ENCODE measurements around the gene PBX1. TPM values are rescaled to one million over a fixed set of nuclear protein-coding genes. Genes with fewer than 3 reads are reported as not detected.

The PBX1 gene
- total and polyA plus RNA-seq, 2 experiments from 2014 or later: 14.8 to 61.6 TPM

- no peaks in the 10 kb centered on the region for H4K20me1 ChIP-seq (ENCODE audit: insufficient read depth, poor library complexity, severe bottlenecking)
- peaks cover 12% of the 10 kb centered on the region for H3K4me1 ChIP-seq (ENCODE audit: insufficient read depth)
- H3K4me2 ChIP-seq: no peak overlapping the region
- no peak for DNase-seq (ENCODE audit: low spot score)
- no peak overlapping the region for H2AFZ ChIP-seq
- H3K4me3 ChIP-seq: no peak overlapping the region
- H3K79me2 ChIP-seq: no peaks in the 10 kb centered on the region
- 85% methylated on average over 6 of the region's 6 CpGs for WGBS (ENCODE audit: low lambda C conversion rate, missing lambda C conversion rate)
- no peaks in the 10 kb centered on the region for H3K36me3 ChIP-seq (replicated peaks; ENCODE audit: insufficient read depth, low read depth)
- no peak overlapping the region for H3K27ac ChIP-seq
- no peaks in the 10 kb centered on the region for H3K9me2 ChIP-seq (replicated peaks; ENCODE audit: insufficient read depth)
- TF ChIP-seq EZH2 (IDR thresholded peaks at IDR 0.05; ENCODE audit: borderline replicate concordance) (no peak), EZH2phosphoT487 (IDR thresholded peaks at IDR 0.05; ENCODE audit: low read depth, severe bottlenecking, unreplicated experiment) (no peak)
- TF ChIP-seq, protein P1, sequence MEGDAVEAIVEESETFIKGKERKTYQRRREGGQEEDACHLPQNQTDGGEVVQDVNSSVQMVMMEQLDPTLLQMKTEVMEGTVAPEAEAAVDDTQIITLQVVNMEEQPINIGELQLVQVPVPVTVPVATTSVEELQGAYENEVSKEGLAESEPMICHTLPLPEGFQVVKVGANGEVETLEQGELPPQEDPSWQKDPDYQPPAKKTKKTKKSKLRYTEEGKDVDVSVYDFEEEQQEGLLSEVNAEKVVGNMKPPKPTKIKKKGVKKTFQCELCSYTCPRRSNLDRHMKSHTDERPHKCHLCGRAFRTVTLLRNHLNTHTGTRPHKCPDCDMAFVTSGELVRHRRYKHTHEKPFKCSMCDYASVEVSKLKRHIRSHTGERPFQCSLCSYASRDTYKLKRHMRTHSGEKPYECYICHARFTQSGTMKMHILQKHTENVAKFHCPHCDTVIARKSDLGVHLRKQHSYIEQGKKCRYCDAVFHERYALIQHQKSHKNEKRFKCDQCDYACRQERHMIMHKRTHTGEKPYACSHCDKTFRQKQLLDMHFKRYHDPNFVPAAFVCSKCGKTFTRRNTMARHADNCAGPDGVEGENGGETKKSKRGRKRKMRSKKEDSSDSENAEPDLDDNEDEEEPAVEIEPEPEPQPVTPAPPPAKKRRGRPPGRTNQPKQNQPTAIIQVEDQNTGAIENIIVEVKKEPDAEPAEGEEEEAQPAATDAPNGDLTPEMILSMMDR (IDR thresholded peaks at IDR 0.05; ENCODE audit: poor library complexity): no peak
- no peaks in the 10 kb centered on the region for H3K9me3 ChIP-seq (ENCODE audit: low read depth)
- no peaks in the 10 kb centered on the region for H3K27me3 ChIP-seq
These were observed 247.5 kb downstream of the PBX1 start for GRCh38 chr1:164806531-164806930.

DNA sequence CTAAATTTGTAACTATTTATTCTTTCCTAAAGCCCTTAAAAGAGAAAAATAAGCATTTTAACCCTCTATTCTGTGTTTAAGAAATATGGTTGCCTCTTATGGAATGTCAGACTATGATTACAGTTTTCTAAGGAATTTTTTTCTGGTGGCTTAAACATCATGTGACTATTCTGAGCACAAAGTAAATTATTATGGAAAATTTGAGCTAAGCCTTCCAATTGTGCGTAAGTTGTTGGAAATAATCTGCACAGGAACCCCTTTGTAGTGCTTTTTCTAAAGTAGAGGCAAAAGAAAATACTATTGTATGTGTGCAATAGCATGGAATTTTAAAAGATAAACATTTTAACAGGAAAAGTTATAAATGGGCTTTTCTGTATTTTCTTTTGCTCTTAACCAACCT lies 254.8 kb downstream of the PBX1 start:
- no peak overlapping the region for H3K4me3 ChIP-seq
- WGBS (ENCODE audit: low lambda C conversion rate, missing lambda C conversion rate): 82% methylated on average over 1 of the region's 1 CpG
- H2AFZ ChIP-seq: no peak overlapping the region
- no peaks in the 10 kb centered on the region for H3K79me2 ChIP-seq
- H3K36me3 ChIP-seq (replicated peaks; ENCODE audit: insufficient read depth, low read depth): no peaks in the 10 kb centered on the region
- no peaks in the 10 kb centered on the region for H3K4me1 ChIP-seq (ENCODE audit: insufficient read depth)
- H4K20me1 ChIP-seq (ENCODE audit: insufficient read depth, poor library complexity, severe bottlenecking): no peaks in the 10 kb centered on the region
- H3K9me2 ChIP-seq (replicated peaks; ENCODE audit: insufficient read depth): no peaks in the 10 kb centered on the region
- DNase-seq (ENCODE audit: low spot score): no peak
- no peak overlapping the region for H3K4me2 ChIP-seq
- H3K27me3 ChIP-seq: no peaks in the 10 kb centered on the region
- no peak overlapping the region for H3K27ac ChIP-seq
- TF ChIP-seq EZH2phosphoT487 (IDR thresholded peaks at IDR 0.05; ENCODE audit: low read depth, severe bottlenecking, unreplicated experiment): no peak
- TF ChIP-seq, protein P1 (IDR thresholded peaks at IDR 0.05; ENCODE audit: poor library complexity): no peak
- no peak for TF ChIP-seq EZH2 (IDR thresholded peaks at IDR 0.05; ENCODE audit: borderline replicate concordance)
- H3K9me3 ChIP-seq (ENCODE audit: low read depth): no peaks in the 10 kb centered on the region

DNA sequence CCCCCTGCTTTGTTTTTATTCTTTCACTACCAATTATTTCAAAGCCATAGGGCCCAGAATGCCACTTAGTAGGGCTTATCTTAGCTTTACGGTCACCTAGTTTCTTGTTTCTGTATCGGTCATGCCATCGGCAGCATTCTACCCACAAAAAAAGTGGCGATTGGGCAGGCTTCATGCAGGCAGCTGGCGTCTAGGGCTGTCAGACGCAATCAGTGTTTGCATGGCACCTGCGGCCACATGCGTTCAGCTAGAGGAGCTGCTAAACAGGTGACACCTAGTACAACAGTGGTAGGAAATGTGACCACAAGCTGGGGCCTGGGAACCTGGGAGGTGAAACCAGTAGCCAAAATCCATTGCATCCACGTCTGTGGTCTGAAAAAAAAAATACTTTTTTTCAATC lies 262.7 kb downstream of the PBX1 start:
- H3K4me2 ChIP-seq: no peak overlapping the region
- H3K27me3 ChIP-seq: no peaks in the 10 kb centered on the region
- H4K20me1 ChIP-seq (ENCODE audit: insufficient read depth, poor library complexity, severe bottlenecking): peaks cover 4% of the 10 kb centered on the region
- no peak for DNase-seq (ENCODE audit: low spot score)
- 98% methylated on average over 9 of the region's 9 CpGs for WGBS (ENCODE audit: low lambda C conversion rate, missing lambda C conversion rate)
- H2AFZ ChIP-seq: no peak overlapping the region
- no peaks in the 10 kb centered on the region for H3K79me2 ChIP-seq
- no peaks in the 10 kb centered on the region for H3K9me2 ChIP-seq (replicated peaks; ENCODE audit: insufficient read depth)
- TF ChIP-seq EZH2phosphoT487 (IDR thresholded peaks at IDR 0.05; ENCODE audit: low read depth, severe bottlenecking, unreplicated experiment) (no peak), EZH2 (IDR thresholded peaks at IDR 0.05; ENCODE audit: borderline replicate concordance) (no peak)
- TF ChIP-seq, protein P1 (IDR thresholded peaks at IDR 0.05; ENCODE audit: poor library complexity): no peak
- no peak overlapping the region for H3K4me3 ChIP-seq
- no peaks in the 10 kb centered on the region for H3K36me3 ChIP-seq (replicated peaks; ENCODE audit: insufficient read depth, low read depth)
- no peaks in the 10 kb centered on the region for H3K9me3 ChIP-seq (ENCODE audit: low read depth)
- H3K4me1 ChIP-seq (ENCODE audit: insufficient read depth): peaks cover 12% of the 10 kb centered on the region
- H3K27ac ChIP-seq: no peak overlapping the region
